Measurements from ENCODE around the gene ULK2.

GRCh38 chr17:19830061-19830460 is 37.7 kb downstream of the ULK2 start:
- no peak for TF ChIP-seq POLR2A (IDR thresholded peaks at IDR 0.05)
- TF ChIP-seq, protein P1, sequence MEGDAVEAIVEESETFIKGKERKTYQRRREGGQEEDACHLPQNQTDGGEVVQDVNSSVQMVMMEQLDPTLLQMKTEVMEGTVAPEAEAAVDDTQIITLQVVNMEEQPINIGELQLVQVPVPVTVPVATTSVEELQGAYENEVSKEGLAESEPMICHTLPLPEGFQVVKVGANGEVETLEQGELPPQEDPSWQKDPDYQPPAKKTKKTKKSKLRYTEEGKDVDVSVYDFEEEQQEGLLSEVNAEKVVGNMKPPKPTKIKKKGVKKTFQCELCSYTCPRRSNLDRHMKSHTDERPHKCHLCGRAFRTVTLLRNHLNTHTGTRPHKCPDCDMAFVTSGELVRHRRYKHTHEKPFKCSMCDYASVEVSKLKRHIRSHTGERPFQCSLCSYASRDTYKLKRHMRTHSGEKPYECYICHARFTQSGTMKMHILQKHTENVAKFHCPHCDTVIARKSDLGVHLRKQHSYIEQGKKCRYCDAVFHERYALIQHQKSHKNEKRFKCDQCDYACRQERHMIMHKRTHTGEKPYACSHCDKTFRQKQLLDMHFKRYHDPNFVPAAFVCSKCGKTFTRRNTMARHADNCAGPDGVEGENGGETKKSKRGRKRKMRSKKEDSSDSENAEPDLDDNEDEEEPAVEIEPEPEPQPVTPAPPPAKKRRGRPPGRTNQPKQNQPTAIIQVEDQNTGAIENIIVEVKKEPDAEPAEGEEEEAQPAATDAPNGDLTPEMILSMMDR (IDR thresholded peaks at IDR 0.05) = no peak
- TF ChIP-seq EP300 (IDR thresholded peaks at IDR 0.05; ENCODE audit: low read depth) = no peak
